MM.1S (cell line): ENCODE measurements around the gene CKAP5.

Experiments used
- CTCF ChIP-seq: fragments of 300-600 bp; sonication (generic); IDR thresholded peaks from 2 replicates; pipeline ENCODE4 v1.5.1; 2016; ENCODE audit warnings: antibody characterized with exemption, low read length, mixed read lengths
- EZH2 ChIP-seq: fragments of 300-600 bp; sonication (generic); optimal IDR thresholded peaks from 2 replicates; pipeline ENCODE3; 2017; ENCODE audit warnings: low read depth, mild to moderate bottlenecking, antibody characterized with exemption, low read length, mixed read lengths
- EZH2phosphoT487 ChIP-seq: fragments of 300-600 bp; sonication (generic); IDR thresholded peaks from 2 replicates; pipeline ENCODE4 v1.6.1; 2018; ENCODE audit warnings: antibody characterized with exemption, low read length

GRCh38 chr11:46697303-46697702 is 148.8 kb downstream of the CKAP5 start:
- TF ChIP-seq EZH2 (no peak), CTCF (no peak), EZH2phosphoT487 (no peak)
